HepG2 (cell line): ENCODE data around the gene ZNF771. TPM values are rescaled to one million over a fixed set of nuclear protein-coding genes. Genes with fewer than 3 reads are reported as not detected.
A peak's percentile ranks its signal among the peaks of the same experiment; 100 is the strongest.

Experiments used
- AGO1 ChIP-seq: fragments of 200-400 bp; formaldehyde crosslinking; IDR thresholded peaks from 2 replicates; pipeline ENCODE4 v1.6.1; 2017; ENCODE audit warnings: mild to moderate bottlenecking, low read depth, low read length, moderate library complexity; ENCODE audit not compliant: poor library complexity, severe bottlenecking
- ASH2L ChIP-seq: fragments of 300-600, 200-600 bp; sonication (generic); IDR thresholded peaks from 2 replicates; pipeline ENCODE4 v1.7.0; 2017; ENCODE audit warnings: low read depth, mild to moderate bottlenecking, moderate library complexity, mixed read lengths, low read length; ENCODE audit not compliant: insufficient read length
- EP300 ChIP-seq, 3 experiments: sonication (generic) in 1 of 3; formaldehyde crosslinking in 1 of 3; IDR thresholded peaks; 2 replicates each; pipeline versions ENCODE4 v1.5.1 to v1.6.1; 2011 to 2020; ENCODE audit warnings: low read depth in 2 of 3, low read length in 2 of 3, borderline replicate concordance in 1 of 3, improper control_type of control experiment in 1 of 3, mild to moderate bottlenecking in 1 of 3, missing genetic modification reagents in 1 of 3, moderate library complexity in 1 of 3
- FOXA1 ChIP-seq, 2 experiments: fragments of 450-650 bp in 1 of 2; sonication (generic) in 1 of 2; formaldehyde crosslinking in 1 of 2; IDR thresholded peaks; 2 replicates each; pipeline versions ENCODE4 v1.4.0 to v1.6.1; 2016 to 2020; ENCODE audit warnings: missing genetic modification reagents in 1 of 2
- FOXC1 ChIP-seq: sonication (generic); formaldehyde crosslinking; IDR thresholded peaks from 2 replicates; pipeline ENCODE4 v1.8.0; 2022; ENCODE audit warnings: mild to moderate bottlenecking, missing genetic modification reagents, borderline replicate concordance
- FOXK2 ChIP-seq: fragments of 450-650 bp; IDR thresholded peaks from 2 replicates; pipeline ENCODE4 v1.6.1; 2016
- GFI1 ChIP-seq: sonication (generic); formaldehyde crosslinking; IDR thresholded peaks from 2 replicates; pipeline ENCODE4 v1.5.0; 2020; ENCODE audit warnings: missing genetic modification reagents, mild to moderate bottlenecking, borderline replicate concordance
- IRF2 ChIP-seq: IDR thresholded peaks from 2 replicates; pipeline ENCODE4 v1.6.1; 2018; ENCODE audit warnings: missing genetic modification reagents, missing compliant biosample characterization
- MYNN ChIP-seq: sonication (generic); formaldehyde crosslinking; IDR thresholded peaks from 2 replicates; pipeline ENCODE4 v1.4.0; 2020; ENCODE audit warnings: mild to moderate bottlenecking, low read depth, missing genetic modification reagents
- PRMT3 ChIP-seq: sonication (generic); formaldehyde crosslinking; IDR thresholded peaks from 2 replicates; pipeline ENCODE4 v1.8.1; 2022; ENCODE audit warnings: low read depth, mild to moderate bottlenecking, moderate library complexity, missing genetic modification reagents, borderline replicate concordance
- SALL1 ChIP-seq: sonication (generic); formaldehyde crosslinking; IDR thresholded peaks from 2 replicates; pipeline ENCODE4 v1.8.0; 2022; ENCODE audit warnings: mild to moderate bottlenecking, missing genetic modification reagents
- SMAD3 ChIP-seq: sonication (generic); formaldehyde crosslinking; IDR thresholded peaks from 2 replicates; pipeline ENCODE4 v1.4.0; 2020; ENCODE audit warnings: missing genetic modification reagents
- SOX6 ChIP-seq, 2 experiments: fragments of 450-650 bp in 1 of 2; sonication (generic) in 1 of 2; formaldehyde crosslinking in 1 of 2; IDR thresholded peaks; 2 replicates each; pipeline versions ENCODE4 v1.4.0 to v1.6.1; 2017 to 2020; ENCODE audit warnings: antibody characterized with exemption in 1 of 2, mild to moderate bottlenecking in 1 of 2, missing genetic modification reagents in 1 of 2
- SP5 ChIP-seq: IDR thresholded peaks from 2 replicates; pipeline ENCODE4 v1.6.1; 2016; ENCODE audit warnings: low read depth, borderline replicate concordance
- TBL1XR1 ChIP-seq: fragments of 150-350 bp; IDR thresholded peaks from 2 replicates; pipeline ENCODE4 v1.6.1; 2014; ENCODE audit warnings: borderline replicate concordance, low read length; ENCODE audit not compliant: partially characterized antibody
- ZNF33A ChIP-seq: sonication (generic); formaldehyde crosslinking; IDR thresholded peaks from 2 replicates; pipeline ENCODE4 v1.5.1; 2020; ENCODE audit warnings: missing genetic modification reagents, mild to moderate bottlenecking, moderate library complexity, borderline replicate concordance
- ZNF432 ChIP-seq: sonication (generic); formaldehyde crosslinking; IDR thresholded peaks from 2 replicates; pipeline ENCODE4 v1.5.0; 2020; ENCODE audit warnings: missing genetic modification reagents, mild to moderate bottlenecking, borderline replicate concordance
- ZNF446 ChIP-seq: sonication (generic); formaldehyde crosslinking; IDR thresholded peaks from 2 replicates; pipeline ENCODE4 v1.5.0; 2020; ENCODE audit warnings: mild to moderate bottlenecking, missing genetic modification reagents
- polyA plus RNA-seq, 8 experiments: library from polyadenylated mRNA; depleted of rRNA in 3 of 8; stranded (reverse) in 7 of 8; unstranded in 1 of 8; fragments of >200 nt; fragmentation: Illumina TruSeq in 4 of 8; extraction: Trizol in 4 of 8; gene quantifications; 2 replicates each; pipeline versions ENCODE4 v1.2.1 to v1.2.3, GENCODE V29; 2011 to 2016; ENCODE audit warnings: low read depth in 4 of 8, missing spikeins in 1 of 8, mixed read lengths in 1 of 8; ENCODE audit not compliant: insufficient read depth in 1 of 8
- total RNA-seq, 5 experiments: library from RNA; depleted of rRNA; stranded (reverse); fragments of >200 nt; fragmentation: Illumina TruSeq; extraction: Trizol; gene quantifications; 2 replicates each; pipeline ENCODE4 v1.2.3, GENCODE V29; 2016; ENCODE audit warnings: low read depth in 1 of 5
- TF ChIP-seq, protein P1 (sequence below): sonication (generic); formaldehyde crosslinking; IDR thresholded peaks from 2 replicates; pipeline ENCODE4 v1.4.0; 2020; ENCODE audit warnings: mild to moderate bottlenecking, missing genetic modification reagents
- TF ChIP-seq, protein P2 (sequence below), 2 experiments: sonication (generic) in 1 of 2; formaldehyde crosslinking in 1 of 2; IDR thresholded peaks; 2 replicates each; pipeline versions ENCODE4 v1.4.0 to v1.6.1; 2018 to 2020; ENCODE audit warnings: missing genetic modification reagents in 2 of 2, borderline replicate concordance in 1 of 2, low read depth in 1 of 2, mild to moderate bottlenecking in 1 of 2, missing biosample characterization in 1 of 2
- TF ChIP-seq, protein P3 (sequence below): sonication (generic); formaldehyde crosslinking; IDR thresholded peaks from 2 replicates; pipeline ENCODE4 v1.4.0; 2020; ENCODE audit warnings: missing genetic modification reagents, borderline replicate concordance
- TF ChIP-seq, protein P4 (sequence below), 2 experiments: fragments of 450-650 bp in 1 of 2; sonication (generic) in 1 of 2; formaldehyde crosslinking; IDR thresholded peaks; 2 replicates each; pipeline versions ENCODE4 v1.5.0 to v1.8.0; 2020 to 2022; ENCODE audit warnings: mild to moderate bottlenecking in 1 of 2, missing genetic modification reagents in 1 of 2

The ZNF771 gene
- total and polyA plus RNA-seq, 2 of the 13 experiments (the other 11 are each of a cell fraction or from before 2014, with no cell fraction given), result 5.0 to 11.8 TPM

DNA sequence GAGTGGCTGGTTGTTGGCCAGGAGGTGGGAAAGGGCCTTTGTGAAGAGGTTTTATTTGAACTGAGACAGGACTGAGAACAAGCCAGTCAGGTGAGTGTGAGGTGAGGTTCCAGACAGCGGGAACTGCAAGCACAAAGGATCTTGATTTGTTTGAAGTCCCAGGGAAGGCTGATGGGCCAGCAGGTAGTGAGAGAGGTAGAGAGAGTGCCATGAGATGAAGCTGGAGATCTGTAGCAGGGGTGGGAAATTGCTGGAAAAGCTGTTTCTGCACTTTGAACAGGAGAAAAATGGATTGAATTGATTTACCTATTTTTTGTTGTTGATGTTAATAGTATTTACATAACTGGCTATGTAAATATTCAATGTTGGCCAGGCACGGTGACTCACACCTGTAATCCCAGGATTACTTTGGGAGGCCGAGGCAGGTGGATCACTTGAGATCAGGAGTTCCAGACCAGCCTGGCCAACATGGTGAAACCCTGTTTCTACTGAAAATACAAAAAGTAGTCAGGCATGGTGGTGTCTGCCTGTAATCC lies 30.2 kb downstream of the ZNF771 start (continued):
- TF ChIP-seq TBL1XR1 (peak; percentile 23), ZNF446 (CRISPR knock-in tag) (0 out of 2 replicates have a peak, but pooled peaks have one; percentile 51), ASH2L (peak; percentile 56), MYNN (CRISPR knock-in tag) (no peak), SOX6 (IDR thresholded peaks at IDR 0.05) (no peak), SOX6 (CRISPR knock-in tag; IDR thresholded peaks at IDR 0.05) (peak; percentile 90), IRF2 (CRISPR knock-in tag) (peak; percentile 35; the same call in 1 of the 2 replicates), ZNF432 (CRISPR knock-in tag) (no peak), AGO1 (no peak), EP300 (IDR thresholded peaks at IDR 0.05; ENCODE audit: low read depth in 2 of 2, low read length in 2 of 2) (peak in 1 of 2 experiments; percentile 72; a peak in 2 of 4 replicates), EP300 (CRISPR knock-in tag; IDR thresholded peaks at IDR 0.05; ENCODE audit: borderline replicate concordance) (no peak), FOXC1 (CRISPR knock-in tag) (peak; percentile 12; the same call in 1 of the 2 replicates), PRMT3 (CRISPR knock-in tag) (no peak), FOXK2 (peak; percentile 41), GFI1 (CRISPR knock-in tag) (peak; percentile 98), FOXA1 (IDR thresholded peaks at IDR 0.05) (peak; percentile 99), FOXA1 (CRISPR knock-in tag; IDR thresholded peaks at IDR 0.05) (peak; percentile 70), ZNF33A (CRISPR knock-in tag) (no peak), SALL1 (CRISPR knock-in tag) (peak; percentile 97), SMAD3 (CRISPR knock-in tag) (0 out of 2 replicates have a peak, but pooled peaks have one; percentile 16), SP5 (peak; percentile 18; the same call in 1 of the 2 replicates)
- TF ChIP-seq, protein P1, sequence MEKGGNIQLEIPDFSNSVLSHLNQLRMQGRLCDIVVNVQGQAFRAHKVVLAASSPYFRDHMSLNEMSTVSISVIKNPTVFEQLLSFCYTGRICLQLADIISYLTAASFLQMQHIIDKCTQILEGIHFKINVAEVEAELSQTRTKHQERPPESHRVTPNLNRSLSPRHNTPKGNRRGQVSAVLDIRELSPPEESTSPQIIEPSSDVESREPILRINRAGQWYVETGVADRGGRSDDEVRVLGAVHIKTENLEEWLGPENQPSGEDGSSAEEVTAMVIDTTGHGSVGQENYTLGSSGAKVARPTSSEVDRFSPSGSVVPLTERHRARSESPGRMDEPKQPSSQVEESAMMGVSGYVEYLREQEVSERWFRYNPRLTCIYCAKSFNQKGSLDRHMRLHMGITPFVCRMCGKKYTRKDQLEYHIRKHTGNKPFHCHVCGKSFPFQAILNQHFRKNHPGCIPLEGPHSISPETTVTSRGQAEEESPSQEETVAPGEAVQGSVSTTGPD, result 0 out of 2 replicates have a peak, but pooled peaks have one; percentile 18
- TF ChIP-seq, protein P2, sequence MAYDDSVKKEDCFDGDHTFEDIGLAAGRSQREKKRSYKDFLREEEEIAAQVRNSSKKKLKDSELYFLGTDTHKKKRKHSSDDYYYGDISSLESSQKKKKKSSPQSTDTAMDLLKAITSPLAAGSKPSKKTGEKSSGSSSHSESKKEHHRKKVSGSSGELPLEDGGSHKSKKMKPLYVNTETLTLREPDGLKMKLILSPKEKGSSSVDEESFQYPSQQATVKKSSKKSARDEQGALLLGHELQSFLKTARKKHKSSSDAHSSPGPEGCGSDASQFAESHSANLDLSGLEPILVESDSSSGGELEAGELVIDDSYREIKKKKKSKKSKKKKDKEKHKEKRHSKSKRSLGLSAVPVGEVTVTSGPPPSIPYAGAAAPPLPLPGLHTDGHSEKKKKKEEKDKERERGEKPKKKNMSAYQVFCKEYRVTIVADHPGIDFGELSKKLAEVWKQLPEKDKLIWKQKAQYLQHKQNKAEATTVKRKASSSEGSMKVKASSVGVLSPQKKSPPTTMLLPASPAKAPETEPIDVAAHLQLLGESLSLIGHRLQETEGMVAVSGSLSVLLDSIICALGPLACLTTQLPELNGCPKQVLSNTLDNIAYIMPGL (CRISPR knock-in tag; IDR thresholded peaks at IDR 0.05; ENCODE audit: borderline replicate concordance in 1 of 2, low read depth in 1 of 2), result 0 out of 4 replicates have a peak, but pooled peaks of 1 of the 2 experiments have one; percentile 32
- TF ChIP-seq, protein P3, sequence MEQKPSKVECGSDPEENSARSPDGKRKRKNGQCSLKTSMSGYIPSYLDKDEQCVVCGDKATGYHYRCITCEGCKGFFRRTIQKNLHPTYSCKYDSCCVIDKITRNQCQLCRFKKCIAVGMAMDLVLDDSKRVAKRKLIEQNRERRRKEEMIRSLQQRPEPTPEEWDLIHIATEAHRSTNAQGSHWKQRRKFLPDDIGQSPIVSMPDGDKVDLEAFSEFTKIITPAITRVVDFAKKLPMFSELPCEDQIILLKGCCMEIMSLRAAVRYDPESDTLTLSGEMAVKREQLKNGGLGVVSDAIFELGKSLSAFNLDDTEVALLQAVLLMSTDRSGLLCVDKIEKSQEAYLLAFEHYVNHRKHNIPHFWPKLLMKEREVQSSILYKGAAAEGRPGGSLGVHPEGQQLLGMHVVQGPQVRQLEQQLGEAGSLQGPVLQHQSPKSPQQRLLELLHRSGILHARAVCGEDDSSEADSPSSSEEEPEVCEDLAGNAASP (CRISPR knock-in tag), result 0 out of 2 replicates have a peak, but pooled peaks have one; percentile 40
- TF ChIP-seq, protein P4, sequence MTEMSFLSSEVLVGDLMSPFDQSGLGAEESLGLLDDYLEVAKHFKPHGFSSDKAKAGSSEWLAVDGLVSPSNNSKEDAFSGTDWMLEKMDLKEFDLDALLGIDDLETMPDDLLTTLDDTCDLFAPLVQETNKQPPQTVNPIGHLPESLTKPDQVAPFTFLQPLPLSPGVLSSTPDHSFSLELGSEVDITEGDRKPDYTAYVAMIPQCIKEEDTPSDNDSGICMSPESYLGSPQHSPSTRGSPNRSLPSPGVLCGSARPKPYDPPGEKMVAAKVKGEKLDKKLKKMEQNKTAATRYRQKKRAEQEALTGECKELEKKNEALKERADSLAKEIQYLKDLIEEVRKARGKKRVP (CRISPR knock-in tag; IDR thresholded peaks at IDR 0.05), result peak in 1 of 2 experiments; percentile 21; a peak in 1 of 4 replicates
